GM12878 (cell line): ENCODE results near the gene ZMIZ1. TPM values are rescaled to one million over a fixed set of nuclear protein-coding genes. Genes with fewer than 3 reads are reported as not detected.

Experiments
- ATAC-seq: fragments of 200-7000 bp; cut with Tn5 transposase; 3 replicates; pipeline ENCODE4 v1.9.1; 2020; ENCODE audit warnings: mild to moderate bottlenecking, moderate library complexity
- BruUV-seq: library from RNA; stranded (reverse); fragments of 400-500 nt; replicated peaks from 2 replicates; lab custom pipeline; 2021; lab: Mats Ljungman, UMichigan
- CTCF ChIA-PET: fragments of 300-600 bp; sonication (Branson Sonifier 250); formaldehyde crosslinking; extraction: SDS; loops from one replicate; lab custom pipeline; 2021; ENCODE audit warnings: inconsistent platforms; lab: Yijun Ruan, JAX
- POLR2A ChIA-PET: fragments of 350-600 bp; formaldehyde crosslinking; extraction: SDS; loops from one replicate; lab custom pipeline; 2021; ENCODE audit warnings: inconsistent platforms; lab: Charles Lee
- RAD21 ChIA-PET: fragments of 300-600 bp; sonication (Branson Sonifier 250); formaldehyde crosslinking; loops from one replicate; lab custom pipeline; 2023; ENCODE audit warnings: antibody characterized with exemption; ENCODE audit not compliant: unreplicated experiment; lab: Charles Lee
- SMC1A ChIA-PET: fragments of 300-600 bp; sonication (Branson Sonifier 250); formaldehyde crosslinking; loops from one replicate; lab custom pipeline; 2023; ENCODE audit not compliant: unreplicated experiment, uncharacterized antibody; lab: Charles Lee
- DNase-seq: peaks from one replicate; pipeline ENCODE4 v3.0.0-alpha.2; 2011; ENCODE audit warnings: low read depth, low spot score
- FAIRE-seq: peaks from 3 replicates; lab custom pipeline; 2011; peaks lifted over from hg19 to GRCh38; lab: Jason Lieb, UNC
- H2AFZ ChIP-seq: 2 replicates; pipeline ENCODE4 v1.6.0; 2011; ENCODE audit warnings: low read depth, low read length, control low read depth; ENCODE audit not compliant: control insufficient read depth
- H3K27ac ChIP-seq: 2 replicates; pipeline ENCODE4 v1.5.1; 2011; ENCODE audit warnings: control low read depth; ENCODE audit not compliant: control insufficient read depth, insufficient read depth
- H3K27me3 ChIP-seq, 2 experiments: replicated peaks in 1 of 2; 2 replicates each; pipeline versions ENCODE4 v1.6.0 to v1.6.1; 2011; ENCODE audit warnings: low read length in 1 of 2; ENCODE audit not compliant: control insufficient read depth in 2 of 2, insufficient read depth in 2 of 2
- H3K36me3 ChIP-seq, 2 experiments: 2 replicates each; pipeline ENCODE4 v1.5.1; 2011; ENCODE audit warnings: low read length in 1 of 2; ENCODE audit not compliant: control insufficient read depth in 2 of 2, insufficient read depth in 2 of 2
- H3K4me1 ChIP-seq: 2 replicates; pipeline ENCODE4 v1.6.1; 2011; ENCODE audit warnings: mild to moderate bottlenecking, low read length, moderate library complexity, mixed read lengths; ENCODE audit not compliant: control insufficient read depth, insufficient read depth
- H3K4me2 ChIP-seq: 2 replicates; pipeline ENCODE4 v1.6.0; 2011; ENCODE audit warnings: control low read depth; ENCODE audit not compliant: control insufficient read depth, insufficient read depth
- H3K4me3 ChIP-seq: fragments of 200-600 bp; sonication (generic); 2 replicates; pipeline ENCODE4 v1.5.1; 2016
- H3K79me2 ChIP-seq: 2 replicates; pipeline ENCODE4 v1.6.0; 2011; ENCODE audit warnings: low read length; ENCODE audit not compliant: control insufficient read depth, insufficient read depth
- H3K9ac ChIP-seq: 2 replicates; pipeline ENCODE4 v1.8.0; 2011; ENCODE audit warnings: low read length, control low read depth, mixed read lengths; ENCODE audit not compliant: control insufficient read depth, insufficient read depth
- H3K9me3 ChIP-seq: replicated peaks from 3 replicates; pipeline ENCODE4 v1.5.1; 2011; ENCODE audit warnings: mild to moderate bottlenecking, low read length; ENCODE audit not compliant: control insufficient read depth, insufficient read depth
- H4K20me1 ChIP-seq: 2 replicates; pipeline ENCODE4 v1.6.0; 2011; ENCODE audit not compliant: control insufficient read depth, insufficient read depth
- FOXM1 ChIP-seq: IDR thresholded peaks from 2 replicates; pipeline ENCODE4 v1.6.1; 2012; ENCODE audit warnings: low read depth, mild to moderate bottlenecking, inconsistent platforms, low read length, moderate library complexity
- GABPA ChIP-seq: IDR thresholded peaks from 2 replicates; pipeline ENCODE4 v1.6.1; 2014; ENCODE audit warnings: antibody characterized with exemption, low read depth, mild to moderate bottlenecking, inconsistent platforms
- JUNB ChIP-seq: IDR thresholded peaks from 2 replicates; pipeline ENCODE4 v1.6.1; 2016; ENCODE audit warnings: antibody characterized with exemption, mild to moderate bottlenecking
- KLF5 ChIP-seq: fragments of 450-650 bp; IDR thresholded peaks from 2 replicates; pipeline ENCODE4 v1.6.1; 2014; ENCODE audit warnings: mild to moderate bottlenecking; ENCODE audit not compliant: partially characterized antibody
- MTA2 ChIP-seq: fragments of 450-650 bp; IDR thresholded peaks from 2 replicates; pipeline ENCODE4 v1.6.1; 2016; ENCODE audit warnings: low read depth, mild to moderate bottlenecking, moderate library complexity
- RELA ChIP-seq: fragments of 450-650 bp; IDR thresholded peaks from 2 replicates; pipeline ENCODE4 v1.8.0; 2014; ENCODE audit warnings: borderline replicate concordance; ENCODE audit not compliant: partially characterized antibody
- SPI1 ChIP-seq: IDR thresholded peaks from 2 replicates; pipeline ENCODE4 v1.6.1; 2011; ENCODE audit warnings: low read depth, mild to moderate bottlenecking, low read length, moderate library complexity, borderline replicate concordance; ENCODE audit not compliant: insufficient read depth
- ZNF274 ChIP-seq: IDR thresholded peaks from one replicate; pipeline ENCODE4 v1.8.0; 2011; ENCODE audit not compliant: insufficient read length, insufficient read depth
- WGBS: methylation state at CpG from one replicate; pipeline ENCODE4 v1.1.6; 2016; ENCODE audit warnings: low lambda C conversion rate; ENCODE audit not compliant: insufficient replicate concordance, insufficient coverage; ENCODE audit errors: missing lambda C conversion rate; 5-methylcytosine and 5-hydroxymethylcytosine counted together
- in situ Hi-C: fragments of 300-500 bp; cut with MboI; formaldehyde crosslinking; loops from 9 replicates; pipeline ENCODE4 v1.14.3; 2018; ENCODE audit warnings: mixed read lengths
- intact Hi-C: fragments of 100-400 bp; cut with micrococcal nuclease; formaldehyde crosslinking; loops from one replicate; pipeline ENCODE4 v1.14.2; 2022; ENCODE audit not compliant: unreplicated experiment
- polyA plus RNA-seq, 11 experiments: library from polyadenylated mRNA; depleted of rRNA in 4 of 11; unstranded in 6 of 11; stranded (reverse) in 5 of 11; fragments of >200 nt; fragmentation: Nextera tagmentation in 4 of 11; fragmentation: Illumina TruSeq in 1 of 11; extraction: Ambion mirVana in 4 of 11; extraction: Trizol in 1 of 11; gene quantifications; 1 replicate in 1 of 11; 2 replicates in 10 of 11; pipeline versions ENCODE4 v1.2.1 to v1.2.3, GENCODE V29; 2011 to 2016; ENCODE audit warnings: inconsistent platforms in 2 of 11, missing spikeins in 2 of 11, low read depth in 1 of 11
- total RNA-seq, 4 experiments: library from RNA; depleted of rRNA in 3 of 4; stranded (reverse); fragments of >200 nt in 3 of 4; fragmentation: Illumina TruSeq in 1 of 4; extraction: Trizol in 1 of 4; gene quantifications; 2 replicates each; pipeline versions ENCODE4 v1.2.1 to v1.2.3, GENCODE V29; 2013 to 2021
- TF ChIP-seq, protein P1 (sequence below): IDR thresholded peaks from 2 replicates; pipeline ENCODE4 v1.6.1; 2011; ENCODE audit warnings: borderline replicate concordance, low read depth, mild to moderate bottlenecking, moderate library complexity, low read length; ENCODE audit not compliant: insufficient read depth, poor library complexity, severe bottlenecking

The ZMIZ1 gene
- total and polyA plus RNA-seq, 10 of the 15 experiments (the other 5 are each of a cell fraction or from before 2014, with no cell fraction given), result 3.1 to 82.3 (median 14.9) TPM

DNA sequence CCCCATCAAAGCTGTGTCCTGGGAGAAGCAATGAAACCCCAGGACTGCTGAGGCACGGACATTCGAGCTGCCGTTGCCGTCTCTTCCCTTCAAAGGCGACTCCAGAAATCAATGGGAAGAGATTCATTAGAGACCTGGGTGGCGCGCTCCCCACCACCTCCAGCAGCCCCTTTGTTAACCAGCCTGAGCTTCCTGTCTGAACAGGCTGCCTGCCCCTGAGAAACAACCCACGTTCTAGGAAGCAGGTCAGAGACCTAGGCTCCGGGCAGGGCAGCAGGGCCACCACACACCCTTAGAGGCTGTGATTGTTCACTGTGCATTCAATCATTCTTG lies 167.6 kb downstream of the ZMIZ1 start (continued):
- no peak for TF ChIP-seq SPI1
- TF ChIP-seq JUNB, result no peak
- TF ChIP-seq GABPA, result no peak
- no peak for TF ChIP-seq KLF5

DNA sequence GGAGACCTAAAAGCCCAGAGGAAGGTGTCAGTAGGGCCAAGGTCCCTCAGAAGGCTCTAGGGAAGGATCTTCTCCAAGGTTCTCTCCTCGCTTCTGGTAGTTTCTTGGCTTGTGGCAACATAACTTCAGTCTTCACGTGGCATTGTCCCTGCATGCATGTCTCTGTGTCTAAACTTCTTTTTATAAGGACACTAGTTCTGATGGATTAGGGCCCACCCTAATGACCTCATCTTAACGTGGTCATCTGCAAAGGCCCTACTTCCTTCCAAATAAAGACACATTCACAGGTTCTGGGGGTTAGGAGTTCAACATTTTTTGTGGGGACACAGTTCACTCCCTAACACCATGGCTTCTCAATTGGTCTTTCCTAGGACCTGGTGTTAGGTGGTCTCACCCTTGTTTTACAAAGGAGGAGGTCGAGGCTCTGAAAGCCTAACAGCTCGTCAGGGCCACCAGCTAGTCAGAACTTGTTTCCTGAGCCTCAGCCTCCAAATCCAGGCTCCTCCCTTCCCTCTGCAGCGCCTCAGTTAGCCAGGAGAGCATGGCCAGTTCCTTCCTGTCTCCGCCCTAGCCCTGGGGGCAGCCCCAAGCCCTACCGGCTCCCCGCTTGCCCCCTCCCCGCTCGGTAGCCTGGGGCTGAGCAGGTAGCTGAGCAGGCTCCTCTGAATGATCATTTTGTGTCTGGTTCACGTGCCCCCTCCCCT lies 168.8 kb downstream of the ZMIZ1 start:
- Histone ChIP-seq H3K36me3 (no peaks in the 10 kb centered on the region), H2AFZ (no peak overlapping the region), H3K4me2 (no peak overlapping the region), H4K20me1 (no peaks in the 10 kb centered on the region), H3K4me1 (peaks cover 11% of the 10 kb centered on the region), H3K4me3 (no peak overlapping the region), H3K27ac (no peak overlapping the region), H3K9me3 (no peaks in the 10 kb centered on the region), H3K9ac (no peak overlapping the region), H3K79me2 (peaks cover 12% of the 10 kb centered on the region), H3K27me3 (no peaks in the 10 kb centered on the region; a peak in 1 of 4 replicates)
- ChIA-PET SMC1A (no interaction called here), RAD21 (no interaction called here), POLR2A (no interaction called here), CTCF (interaction anchor here (1.3 kb wide), 1 partner anchor 20 kb away, joined by 3 read pairs; no protein-coding TSS in a partner anchor)
- TF ChIP-seq RELA, result no peak
- no peak for TF ChIP-seq FOXM1
- no peak for TF ChIP-seq ZNF274
- no peak for TF ChIP-seq MTA2
- TF ChIP-seq, protein P1, sequence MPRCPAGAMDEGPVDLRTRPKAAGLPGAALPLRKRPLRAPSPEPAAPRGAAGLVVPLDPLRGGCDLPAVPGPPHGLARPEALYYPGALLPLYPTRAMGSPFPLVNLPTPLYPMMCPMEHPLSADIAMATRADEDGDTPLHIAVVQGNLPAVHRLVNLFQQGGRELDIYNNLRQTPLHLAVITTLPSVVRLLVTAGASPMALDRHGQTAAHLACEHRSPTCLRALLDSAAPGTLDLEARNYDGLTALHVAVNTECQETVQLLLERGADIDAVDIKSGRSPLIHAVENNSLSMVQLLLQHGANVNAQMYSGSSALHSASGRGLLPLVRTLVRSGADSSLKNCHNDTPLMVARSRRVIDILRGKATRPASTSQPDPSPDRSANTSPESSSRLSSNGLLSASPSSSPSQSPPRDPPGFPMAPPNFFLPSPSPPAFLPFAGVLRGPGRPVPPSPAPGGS, result no peak
- no TSS peak for BruUV-seq
- FAIRE-seq (no peak), ATAC-seq (no peak), DNase-seq (no peak)
- in situ Hi-C loops (no loop called here), intact Hi-C loops (no loop called here)
- WGBS, result 35% methylated on average over 11 of the region's 12 CpGs
